Colonic mucosa (tissue), 4 donors: ENCODE measurements around the gene TCEAL9. TPM values are rescaled to one million over a fixed set of nuclear protein-coding genes. Genes with fewer than 3 reads are reported as not detected.

Experiments
- DNase-seq: peaks from one replicate; pipeline ENCODE4 v3.0.0-alpha.2; 2020
- H3K27ac ChIP-seq: fragments of 200-600 bp; one replicate; pipeline ENCODE4 v1.8.0; 2021
- H3K27me3 ChIP-seq: fragments of 200-600 bp; one replicate; pipeline ENCODE4 v1.8.0; 2021
- H3K36me3 ChIP-seq: fragments of 200-600 bp; one replicate; pipeline ENCODE4 v1.8.0; 2021
- H3K4me1 ChIP-seq: fragments of 200-600 bp; one replicate; pipeline ENCODE4 v1.8.0; 2021; ENCODE audit warnings: mild to moderate bottlenecking
- H3K4me3 ChIP-seq: fragments of 200-600 bp; one replicate; pipeline ENCODE4 v1.8.0; 2021
- H3K9ac ChIP-seq, 2 donors: one replicate each; pipeline ENCODE4 v1.7.0; 2013; ENCODE audit warnings: control low read depth in 2 of 2, low read depth in 2 of 2, low read length in 2 of 2
- H3K9me3 ChIP-seq: fragments of 200-600 bp; one replicate; pipeline ENCODE4 v1.8.0; 2021
- CTCF ChIP-seq: fragments of 200-600 bp; IDR thresholded peaks from one replicate; pipeline ENCODE4 v1.8.0; 2022; ENCODE audit warnings: antibody characterized with exemption, mild to moderate bottlenecking
- intact Hi-C: fragments of 100-400 bp; cut with DNase I; formaldehyde crosslinking; loops from one replicate; pipeline ENCODE4 v1.14.1; 2022
- total RNA-seq, 2 donors: library from RNA; stranded (reverse); fragmentation: NEBNext Ultra II Directional in 1 of 2; extraction: Animal tissue kit (Norgen Biotek cat#: 25700) in 1 of 2; gene quantifications; one replicate each; pipeline ENCODE4 v1.2.1, GENCODE V29; 2021
- donor health status: healthy.
- donor health status: DM: no; HTN: no; CAD: no.
- donor health status: DM: no; HTN: no; CAD: no.

TCEAL9 gene
- total RNA-seq, 2 donors from 2014 or later: 23.9 to 34.7 TPM

GRCh38 chrX:103398421-103398864 is 42.1 kb downstream of the TCEAL9 start:
- H3K27me3 ChIP-seq: no peaks in the 10 kb centered on the region
- intact Hi-C loops: no loop called here
- no peaks in the 10 kb centered on the region for H3K4me1 ChIP-seq
- H3K36me3 ChIP-seq: no peaks in the 10 kb centered on the region
- DNase-seq: no peak
- H3K27ac ChIP-seq: no peak overlapping the region
- no peak for TF ChIP-seq CTCF
- H3K9ac ChIP-seq: no peak overlapping the region
- H3K4me3 ChIP-seq: no peak overlapping the region
- H3K9me3 ChIP-seq: no peaks in the 10 kb centered on the region

- DNase-seq: no peak
- Histone ChIP-seq H3K9ac (no peak overlapping the region), H3K27me3 (no peaks in the 10 kb centered on the region), H3K9me3 (no peaks in the 10 kb centered on the region), H3K36me3 (no peaks in the 10 kb centered on the region), H3K27ac (no peak overlapping the region), H3K4me3 (no peak overlapping the region), H3K4me1 (no peaks in the 10 kb centered on the region)
- intact Hi-C loops: no loop called here
- TF ChIP-seq CTCF: no peak
Observed at GRCh38 chrX:103399744-103400143, 43.4 kb downstream of the TCEAL9 start.

GRCh38 chrX:103400931-103401330 is 44.6 kb downstream of the TCEAL9 start:
- TF ChIP-seq CTCF: no peak
- H3K4me1 ChIP-seq: no peaks in the 10 kb centered on the region
- no peak overlapping the region for H3K4me3 ChIP-seq
- no peak overlapping the region for H3K27ac ChIP-seq
- H3K9ac ChIP-seq: no peak overlapping the region
- no peaks in the 10 kb centered on the region for H3K36me3 ChIP-seq
- intact Hi-C loops: no loop called here
- H3K9me3 ChIP-seq: no peaks in the 10 kb centered on the region
- no peak for DNase-seq
- H3K27me3 ChIP-seq: no peaks in the 10 kb centered on the region

- no peak overlapping the region for H3K27ac ChIP-seq
- H3K4me1 ChIP-seq: no peaks in the 10 kb centered on the region
- no peaks in the 10 kb centered on the region for H3K36me3 ChIP-seq
- H3K9me3 ChIP-seq: no peaks in the 10 kb centered on the region
- H3K4me3 ChIP-seq: peak overlapping the region; percentile 37
- TF ChIP-seq CTCF: no peak
- intact Hi-C loops: no loop called here
- peak overlapping the region; percentile 12 to 27 for H3K9ac ChIP-seq
- DNase-seq: peak; percentile 62
- H3K27me3 ChIP-seq: no peaks in the 10 kb centered on the region
Observed at GRCh38 chrX:103404231-103405008, 48.1 kb downstream of the TCEAL9 start.

GRCh38 chrX:103405009-103405333 is 48.7 kb downstream of the TCEAL9 start:
- Histone ChIP-seq H3K27me3 (no peaks in the 10 kb centered on the region), H3K4me3 (peak overlapping the region; percentile 37), H3K9ac (peak overlapping the region; percentile 12 to 27), H3K4me1 (no peaks in the 10 kb centered on the region), H3K27ac (no peak overlapping the region), H3K36me3 (no peaks in the 10 kb centered on the region), H3K9me3 (no peaks in the 10 kb centered on the region)
- TF ChIP-seq CTCF: no peak
- intact Hi-C loops: no loop called here
- peak; percentile 19 for DNase-seq
